ENCODE data around the gene GANC. TPM values are rescaled to one million over a fixed set of nuclear protein-coding genes. Genes with fewer than 3 reads are reported as not detected.
"Not testable (repeated sequence)": the region's sequence is repeated elsewhere in the genome, so short reads cannot be mapped to it uniquely, and the experiment has no call there.

Gene GANC
- total RNA-seq, 1 experiment from 2014 or later: 18.5 TPM

DNA sequence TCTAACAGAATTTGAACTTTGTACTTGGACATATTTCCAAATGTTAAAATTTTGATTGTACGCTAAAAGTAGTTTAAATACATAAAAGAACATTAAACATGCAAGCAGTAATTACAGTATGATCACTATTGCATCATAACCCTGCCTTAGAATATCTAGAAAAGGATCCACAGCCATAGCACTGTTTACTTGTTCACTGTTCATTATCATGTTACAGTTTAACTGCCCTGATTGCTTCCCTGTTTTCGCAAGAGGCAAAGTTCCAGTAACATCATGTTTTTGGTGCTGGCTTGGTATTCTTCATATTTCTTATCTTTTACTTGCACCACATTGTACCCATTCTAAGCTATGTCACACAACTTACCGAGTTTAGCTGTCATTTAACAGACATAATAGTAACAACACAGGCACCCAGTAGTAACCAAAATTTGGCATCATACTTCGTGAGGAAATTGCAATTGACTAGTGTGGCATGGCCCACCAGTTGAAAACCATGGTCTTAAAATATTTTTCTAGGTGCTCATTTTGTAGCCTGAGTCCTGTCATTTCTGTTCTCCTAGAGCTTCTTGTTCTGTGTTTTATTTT lies 13.5 kb downstream of the GANC start:
- Mint-ChIP-seq H3K27ac (no peak overlapping the region), H3K4me3 (no peak overlapping the region), H3K36me3 (no peaks in the 10 kb centered on the region), H3K9me3 (no peaks in the 10 kb centered on the region), H3K27me3 (ENCODE audit: low read depth) (no peaks in the 10 kb centered on the region), H3K4me1 (no peaks in the 10 kb centered on the region)
- TF ChIP-seq SMAD3 (CRISPR knock-in tag; IDR thresholded peaks at IDR 0.05; ENCODE audit: borderline replicate concordance) (no peak), GABPB1 (CRISPR knock-in tag; IDR thresholded peaks at IDR 0.05) (peak; percentile 95)
- ChIA-PET CTCF (no interaction called here), POLR2A (no interaction called here)
- no peak for DNase-seq (ENCODE audit: low spot score)
- ATAC-seq: no peak

GRCh38 chr15:42287931-42288330 lies 14.9 kb downstream of the GANC start:
- Mint-ChIP-seq H3K4me1 (no peaks in the 10 kb centered on the region; the same call in 1 of the 2 replicates), H3K27ac (no peak overlapping the region), H3K4me3 (no peak overlapping the region), H3K36me3 (no peaks in the 10 kb centered on the region), H3K27me3 (ENCODE audit: low read depth) (no peaks in the 10 kb centered on the region), H3K9me3 (no peaks in the 10 kb centered on the region)
- no peak for DNase-seq (ENCODE audit: low spot score)
- no peak for TF ChIP-seq ZNF121 (CRISPR knock-in tag; IDR thresholded peaks at IDR 0.05)
- CTCF ChIA-PET: no interaction called here
- no peak for ATAC-seq
- POLR2A ChIA-PET: no interaction called here

GRCh38 chr15:42289166-42289565 lies 16.2 kb downstream of the GANC start:
- TF ChIP-seq ZNF121 (CRISPR knock-in tag; IDR thresholded peaks at IDR 0.05): no peak
- no peak for TF ChIP-seq MYBL2 (CRISPR knock-in tag; IDR thresholded peaks at IDR 0.05)
- TF ChIP-seq ZNF512 (CRISPR knock-in tag; IDR thresholded peaks at IDR 0.05; ENCODE audit: borderline replicate concordance): no peak
- DNase-seq (ENCODE audit: low spot score) (no peak), ATAC-seq (no peak)
- H3K27ac Mint-ChIP-seq: no peak overlapping the region
- H3K4me3 Mint-ChIP-seq: no peak overlapping the region
- H3K9me3 Mint-ChIP-seq: no peaks in the 10 kb centered on the region
- CTCF ChIA-PET: interaction anchor here (1.0 kb wide), 1 partner anchor 96 kb away, joined by 3 read pairs; no protein-coding TSS in a partner anchor
- no peaks in the 10 kb centered on the region; the same call in 1 of the 2 replicates for H3K4me1 Mint-ChIP-seq
- no peaks in the 10 kb centered on the region for H3K27me3 Mint-ChIP-seq (ENCODE audit: low read depth)
- no peaks in the 10 kb centered on the region for H3K36me3 Mint-ChIP-seq
- POLR2A ChIA-PET: no interaction called here

DNA sequence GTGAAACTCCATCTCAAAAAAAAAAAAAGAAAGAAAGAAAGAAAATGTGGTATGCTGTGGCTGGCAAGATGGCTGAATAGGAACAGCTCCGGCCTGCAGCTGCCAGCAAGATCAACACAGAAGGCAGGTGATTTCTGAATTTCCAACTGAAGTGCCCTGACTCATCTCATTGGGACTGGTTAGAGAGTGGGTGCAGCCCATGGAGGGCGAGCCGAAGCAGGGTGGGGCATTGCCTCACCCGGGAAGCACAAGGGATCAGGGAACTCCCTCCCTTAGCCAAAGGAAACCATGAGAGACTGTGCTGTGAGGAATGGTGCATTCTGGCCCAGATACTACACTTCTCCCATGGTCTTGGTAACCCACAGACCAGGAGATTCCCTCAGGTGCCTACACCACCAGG lies 28.0 kb downstream of the GANC start:
- H3K27ac Mint-ChIP-seq; ATAC-seq; H3K27me3 Mint-ChIP-seq (ENCODE audit: low read depth); POLR2A ChIA-PET; DNase-seq (ENCODE audit: low spot score); H3K4me3 Mint-ChIP-seq; H3K4me1 Mint-ChIP-seq: not testable (repeated sequence)
- peaks cover 52% of the 10 kb centered on the region for H3K9me3 Mint-ChIP-seq
- H3K36me3 Mint-ChIP-seq: peaks cover 30% of the 10 kb centered on the region
- CTCF ChIA-PET: interaction anchor here (1.2 to 1.6 kb wide), 2 partner anchors 13 to 84 kb away, joined by 3 to 5 read pairs; no protein-coding TSS in a partner anchor

DNA sequence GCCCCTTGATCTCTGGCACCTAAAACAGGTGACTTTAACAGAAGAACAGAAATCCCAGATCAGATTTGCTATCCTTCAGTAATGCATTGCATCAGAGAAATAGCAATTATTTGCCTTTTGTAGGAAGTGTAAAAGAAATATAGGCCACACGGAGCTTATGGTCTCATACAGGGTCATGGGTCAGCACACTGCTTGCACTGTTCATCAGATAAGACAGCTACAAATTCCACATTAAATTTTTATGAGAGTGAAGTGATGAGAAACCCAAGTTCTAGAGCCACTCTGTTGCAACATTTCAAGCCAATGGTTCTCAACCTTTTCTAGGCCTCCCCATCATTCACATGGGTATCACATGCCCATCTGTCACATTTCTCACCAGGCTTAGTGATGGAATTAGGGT lies 33.7 kb downstream of the GANC start:
- 0 out of 2 replicates have a peak, but pooled peaks cover 4% of the 10 kb centered on the region for H3K27me3 Mint-ChIP-seq (ENCODE audit: low read depth)
- ChIA-PET CTCF (interaction anchor here (1.0 kb wide), 1 partner anchor 79 kb away, joined by 4 read pairs; no protein-coding TSS in a partner anchor), POLR2A (no interaction called here)
- peaks cover 9% of the 10 kb centered on the region for H3K36me3 Mint-ChIP-seq
- ATAC-seq (no peak), DNase-seq (ENCODE audit: low spot score) (no peak)
- H3K27ac Mint-ChIP-seq: no peak overlapping the region
- H3K4me3 Mint-ChIP-seq: no peak overlapping the region
- TF ChIP-seq ZNF512 (CRISPR knock-in tag; IDR thresholded peaks at IDR 0.05; ENCODE audit: borderline replicate concordance): no peak
- no peak for TF ChIP-seq JAZF1 (CRISPR knock-in tag; IDR thresholded peaks at IDR 0.05)
- no peak for TF ChIP-seq E2F1 (CRISPR knock-in tag; IDR thresholded peaks at IDR 0.05)
- TF ChIP-seq IRF1 (CRISPR knock-in tag; IDR thresholded peaks at IDR 0.05): no peak
- TF ChIP-seq, protein P1, sequence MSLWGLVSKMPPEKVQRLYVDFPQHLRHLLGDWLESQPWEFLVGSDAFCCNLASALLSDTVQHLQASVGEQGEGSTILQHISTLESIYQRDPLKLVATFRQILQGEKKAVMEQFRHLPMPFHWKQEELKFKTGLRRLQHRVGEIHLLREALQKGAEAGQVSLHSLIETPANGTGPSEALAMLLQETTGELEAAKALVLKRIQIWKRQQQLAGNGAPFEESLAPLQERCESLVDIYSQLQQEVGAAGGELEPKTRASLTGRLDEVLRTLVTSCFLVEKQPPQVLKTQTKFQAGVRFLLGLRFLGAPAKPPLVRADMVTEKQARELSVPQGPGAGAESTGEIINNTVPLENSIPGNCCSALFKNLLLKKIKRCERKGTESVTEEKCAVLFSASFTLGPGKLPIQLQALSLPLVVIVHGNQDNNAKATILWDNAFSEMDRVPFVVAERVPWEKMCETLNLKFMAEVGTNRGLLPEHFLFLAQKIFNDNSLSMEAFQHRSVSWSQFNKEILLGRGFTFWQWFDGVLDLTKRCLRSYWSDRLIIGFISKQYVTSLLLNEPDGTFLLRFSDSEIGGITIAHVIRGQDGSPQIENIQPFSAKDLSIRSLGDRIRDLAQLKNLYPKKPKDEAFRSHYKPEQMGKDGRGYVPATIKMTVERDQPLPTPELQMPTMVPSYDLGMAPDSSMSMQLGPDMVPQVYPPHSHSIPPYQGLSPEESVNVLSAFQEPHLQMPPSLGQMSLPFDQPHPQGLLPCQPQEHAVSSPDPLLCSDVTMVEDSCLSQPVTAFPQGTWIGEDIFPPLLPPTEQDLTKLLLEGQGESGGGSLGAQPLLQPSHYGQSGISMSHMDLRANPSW (CRISPR knock-in tag; conservative IDR thresholded peaks at IDR 0.05; ENCODE audit: low read depth): no peak
- H3K9me3 Mint-ChIP-seq: peaks cover 34% of the 10 kb centered on the region
- H3K4me1 Mint-ChIP-seq: no peaks in the 10 kb centered on the region

All from WTC11 (cell line).